NB4 (cell line): ENCODE data around the gene KLHL25.

ENCODE experiments used
- CTCF ChIP-seq: IDR thresholded peaks from one replicate; pipeline ENCODE4 v1.5.1; 2012; ENCODE audit warnings: low read depth, low read length
- POLR2A ChIP-seq: IDR thresholded peaks from 2 replicates; pipeline ENCODE4 v1.6.1; 2011; ENCODE audit warnings: mild to moderate bottlenecking; ENCODE audit not compliant: insufficient read length; ENCODE audit errors: extremely low read depth

DNA sequence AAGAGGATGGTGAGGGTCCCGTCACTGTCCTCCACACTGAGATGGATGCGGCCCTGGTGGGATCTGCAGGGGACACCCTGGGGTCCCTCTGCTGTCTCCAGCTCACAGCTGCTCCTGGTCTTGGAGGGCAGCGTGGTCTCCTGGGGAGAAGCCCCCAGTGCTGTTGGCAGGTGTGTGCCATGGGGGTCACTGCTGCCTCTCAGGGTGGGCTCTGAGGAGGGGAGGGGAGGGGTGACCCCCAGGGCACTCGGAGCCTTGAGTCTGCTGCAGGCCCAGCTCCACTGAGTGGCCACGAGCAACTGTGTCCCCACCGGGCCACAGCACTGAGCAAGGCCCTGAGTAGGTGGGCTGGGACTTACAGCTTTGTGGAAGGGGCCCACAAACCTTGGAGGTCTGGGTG, 34.7 kb downstream of the KLHL25 start:
- no peak for TF ChIP-seq POLR2A
- TF ChIP-seq CTCF: no peak
